IPS-NIHi11 (cell line): Measurements from ENCODE around the gene POLD2.

Experiments
- DNase-seq: peaks from one replicate; pipeline ENCODE4 v3.0.0; 2012; ENCODE audit warnings: mixed read lengths, low spot score

The POLD2 gene

GRCh38 chr7:44080118-44080517, 43.2 kb downstream of the POLD2 start:
- no peak for DNase-seq

- DNase-seq: no peak
These were observed 43.9 kb downstream of the POLD2 start for GRCh38 chr7:44079331-44080021.

- no peak for DNase-seq
These were observed 44.8 kb downstream of the POLD2 start for GRCh38 chr7:44078521-44078920.

GRCh38 chr7:44077681-44078091, 45.7 kb downstream of the POLD2 start:
- no peak for DNase-seq

- no peak for DNase-seq
These were observed 46.3 kb downstream of the POLD2 start for GRCh38 chr7:44077061-44077460.

GRCh38 chr7:44076101-44076895, 47.0 kb downstream of the POLD2 start:
- DNase-seq: no peak

- DNase-seq: no peak
These were observed 47.9 kb downstream of the POLD2 start for GRCh38 chr7:44075296-44076075.

GRCh38 chr7:44074349-44074695, 49.0 kb downstream of the POLD2 start:
- DNase-seq: peak; percentile 9

GRCh38 chr7:44073664-44074348, 49.5 kb downstream of the POLD2 start:
- peak; percentile 46 for DNase-seq

- peak; percentile 84 for DNase-seq
These were observed 50.8 kb downstream of the POLD2 start for GRCh38 chr7:44072364-44073231.

- no peak for DNase-seq
These were observed 51.5 kb downstream of the POLD2 start for GRCh38 chr7:44071726-44072363.

- DNase-seq: no peak
These were observed 55.3 kb downstream of the POLD2 start for GRCh38 chr7:44068054-44068453.

GRCh38 chr7:44067064-44067951, 56.0 kb downstream of the POLD2 start:
- no peak for DNase-seq

- DNase-seq: no peak
These were observed 56.8 kb downstream of the POLD2 start for GRCh38 chr7:44066494-44067063.

- DNase-seq: no peak
These were observed 57.3 kb downstream of the POLD2 start for GRCh38 chr7:44066111-44066460.

- peak; percentile 72 for DNase-seq
These were observed 57.8 kb downstream of the POLD2 start, which contains the start of gene PGAM2 for GRCh38 chr7:44065431-44066110. TSS of gene PGAM2 (minus strand) at chr7:44065567. CDS start at chr7:44065529, 38 bp downstream.

GRCh38 chr7:44064791-44065430, 58.4 kb downstream of the POLD2 start:
- DNase-seq: no peak
